ENCODE data around the gene PTPRN2.

PTPRN2 gene

GRCh38 chr7:157575777-157576176, 1011.8 kb downstream of the PTPRN2 start:
- TF ChIP-seq CTCF (IDR thresholded peaks at IDR 0.05): no peak
- no peak overlapping the region for H3K4me3 ChIP-seq
- H3K27ac ChIP-seq: no peak overlapping the region
- no peak for DNase-seq (ENCODE audit: low spot score)

DNA sequence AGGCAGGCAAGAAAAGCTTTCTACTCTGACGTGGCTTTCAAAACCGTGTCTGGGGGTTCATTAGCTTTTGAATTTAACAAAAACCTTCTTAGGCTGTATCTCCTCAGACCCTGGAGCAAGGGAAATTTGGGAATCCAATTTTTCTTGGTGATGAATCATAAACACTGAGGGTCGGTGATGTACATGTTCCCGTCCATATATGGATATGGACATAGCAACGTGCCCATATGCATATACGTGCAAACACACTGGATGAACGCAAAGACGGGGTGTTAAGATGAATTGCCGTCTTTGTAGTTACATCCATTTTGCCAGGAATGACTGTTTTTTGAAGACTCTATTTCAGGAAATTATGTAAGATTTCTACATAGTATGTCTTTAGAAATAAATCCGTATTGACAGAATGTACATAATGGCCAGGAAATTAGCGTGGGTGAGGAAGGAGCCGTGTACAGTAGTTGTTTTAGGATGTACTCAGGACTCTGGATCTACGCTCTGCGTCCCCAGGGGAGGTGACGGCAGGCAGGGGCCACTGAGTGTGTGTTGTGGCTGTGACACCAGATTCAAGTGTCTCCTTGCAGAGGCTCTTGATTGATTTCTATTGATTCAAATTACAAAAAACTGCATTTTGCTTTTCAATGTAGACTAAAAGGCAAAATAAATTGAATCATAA, 1012.6 kb downstream of the PTPRN2 start:
- no peak for DNase-seq (ENCODE audit: low spot score)
- H3K27ac ChIP-seq: no peak overlapping the region
- no peak for TF ChIP-seq CTCF (IDR thresholded peaks at IDR 0.05)
- no peak overlapping the region for H3K4me3 ChIP-seq

- no peak for TF ChIP-seq CTCF (IDR thresholded peaks at IDR 0.05)
- Histone ChIP-seq H3K27ac (no peak overlapping the region), H3K4me3 (no peak overlapping the region)
- DNase-seq (ENCODE audit: low spot score): no peak
These were observed 1013.4 kb downstream of the PTPRN2 start for GRCh38 chr7:157574120-157574825.

GRCh38 chr7:157573244-157573643, 1014.4 kb downstream of the PTPRN2 start:
- Histone ChIP-seq H3K27ac (no peak overlapping the region), H3K4me3 (no peak overlapping the region)
- DNase-seq (ENCODE audit: low spot score): no peak
- no peak for TF ChIP-seq CTCF (IDR thresholded peaks at IDR 0.05)

GRCh38 chr7:157572622-157573021, 1015.0 kb downstream of the PTPRN2 start:
- Histone ChIP-seq H3K27ac (no peak overlapping the region), H3K4me3 (no peak overlapping the region)
- TF ChIP-seq CTCF (IDR thresholded peaks at IDR 0.05): no peak
- DNase-seq (ENCODE audit: low spot score): no peak

- no peak overlapping the region for H3K4me3 ChIP-seq
- no peak for DNase-seq (ENCODE audit: low spot score)
- no peak overlapping the region for H3K27ac ChIP-seq
- no peak for TF ChIP-seq CTCF (IDR thresholded peaks at IDR 0.05)
These were observed 1017.0 kb downstream of the PTPRN2 start for GRCh38 chr7:157570531-157571200.
